Left cardiac atrium (tissue), 4 donors: ENCODE data around the gene NSUN6. TPM values are rescaled to one million over a fixed set of nuclear protein-coding genes. Genes with fewer than 3 reads are reported as not detected.

ENCODE experiments used
- ATAC-seq, 2 donors: fragments of 200-7000 bp; cut with Tn5 transposase; one replicate each; pipeline ENCODE4 v1.9.1; 2020; ENCODE audit warnings: mild to moderate bottlenecking in 2 of 2, moderate library complexity in 2 of 2
- DNase-seq: peaks from one replicate; pipeline ENCODE4 v3.0.0-alpha.2; 2020
- intact Hi-C, 2 donors: fragments of 100-400 bp; cut with DNase I; formaldehyde crosslinking; loops; one replicate each; pipeline versions ENCODE4 v1.14.1 to v1.15.1; 2022 to 2023
- total RNA-seq, 2 donors: library from RNA; stranded (reverse); fragmentation: NEBNext Ultra II Directional; extraction: Animal tissue kit (Norgen Biotek cat#: 25700); gene quantifications; one replicate each; pipeline ENCODE4 v1.2.1, GENCODE V29; 2021
- donor health status: DM: no; HTN: yes; CAD: no.
- donor health status: DM: no; HTN: yes; CAD: no; lungs with severe emphysema.
- donor health status: DM: yes; HTN: yes; CAD: no.
- donor health status: Dilated cardiomyopathy.

NSUN6 gene
- total RNA-seq, 2 donors from 2014 or later = 7.7 to 8.5 TPM

DNA sequence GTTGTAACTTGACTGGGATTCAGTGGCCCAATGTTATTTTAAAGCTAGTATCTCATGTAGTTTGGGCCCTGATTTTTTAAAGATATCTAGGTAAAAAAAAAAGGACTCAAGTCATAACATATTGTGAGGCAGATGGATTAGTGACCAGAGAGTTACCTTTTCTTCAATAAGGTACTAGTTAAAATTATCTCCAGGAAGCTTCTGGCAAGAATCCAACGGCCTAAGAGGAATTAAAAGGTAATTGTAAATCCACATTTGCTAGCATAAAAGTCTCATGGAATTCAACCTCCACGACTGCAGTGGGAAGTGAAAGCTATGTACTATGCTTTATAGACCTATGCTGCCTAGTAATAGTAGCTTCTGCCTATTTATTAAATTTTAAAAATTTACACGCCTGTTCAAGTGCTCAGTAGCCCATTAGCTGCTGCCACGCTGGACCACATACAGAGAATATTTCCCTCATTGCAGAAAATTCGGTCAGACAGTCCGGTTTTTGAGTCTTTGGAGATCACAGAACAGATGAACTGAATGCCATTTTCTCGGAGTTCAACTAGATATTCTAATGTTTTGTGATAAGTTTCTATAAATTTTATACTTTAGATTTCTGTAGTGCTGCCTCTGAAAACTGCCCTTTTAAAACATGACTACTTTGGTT is 118.4 kb downstream of the NSUN6 start:
- intact Hi-C loops = no loop called here
- DNase-seq (no peak), ATAC-seq (no peak)

DNA sequence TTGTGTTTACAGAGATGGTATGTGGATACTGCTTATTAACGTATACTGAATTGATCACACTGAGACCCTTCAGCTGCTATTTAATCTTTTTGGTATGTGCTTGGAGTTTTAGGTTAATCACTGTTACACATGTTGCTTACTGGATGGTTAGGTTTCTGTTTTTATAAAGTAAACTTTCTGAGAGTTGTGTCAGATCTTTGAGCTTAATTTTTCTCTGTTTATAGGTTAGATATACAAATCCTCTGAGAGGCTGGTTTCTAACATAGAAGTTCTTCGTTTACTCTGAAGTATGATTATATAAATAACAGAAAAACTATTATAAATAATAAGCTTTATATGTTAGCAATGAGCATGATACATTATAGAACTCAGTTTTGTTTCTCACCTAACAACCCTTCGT is 123.1 kb downstream of the NSUN6 start:
- intact Hi-C loops = no loop called here
- ATAC-seq (no peak), DNase-seq (no peak)

DNA sequence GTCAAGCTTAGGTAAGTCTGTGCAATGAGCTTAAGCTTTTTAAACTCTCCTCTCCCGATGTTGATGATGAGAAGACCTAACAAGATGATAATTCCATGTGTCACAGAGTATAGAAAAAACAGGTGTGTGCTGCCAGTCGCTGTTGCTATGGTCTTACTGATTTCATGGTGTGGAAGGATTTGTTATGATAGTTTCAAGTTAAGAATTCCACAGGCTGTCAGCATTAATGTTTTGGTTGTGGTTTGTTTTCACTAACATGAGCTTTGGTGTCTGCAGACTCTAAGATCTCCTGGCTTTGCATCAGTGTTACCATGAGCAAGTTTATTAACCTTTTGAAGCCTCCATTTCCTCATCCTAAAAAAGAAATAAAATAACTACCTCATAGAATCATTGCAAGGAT is 123.7 kb downstream of the NSUN6 start:
- DNase-seq (no peak), ATAC-seq (no peak)
- intact Hi-C loops = no loop called here

DNA sequence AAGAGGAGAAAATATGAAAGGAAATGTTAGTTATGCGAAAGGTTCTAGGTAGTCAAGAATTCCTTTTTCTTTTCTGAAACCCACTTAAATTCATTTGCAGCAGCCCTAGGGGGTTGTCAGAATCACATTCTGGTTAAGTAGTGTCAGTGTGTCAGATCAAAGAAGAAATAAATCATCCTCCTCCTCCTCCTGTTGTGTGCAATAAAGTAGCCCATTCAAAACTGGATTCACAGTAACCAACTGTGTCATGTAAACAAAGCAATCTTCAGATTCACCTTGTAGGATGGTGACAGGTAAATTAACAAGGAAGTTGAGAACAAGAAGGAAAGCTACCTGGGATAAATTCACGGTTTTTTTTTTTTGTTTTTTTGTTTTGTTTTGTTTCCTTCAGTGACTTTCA is 127.5 kb downstream of the NSUN6 start:
- DNase-seq = no peak
- intact Hi-C loops = no loop called here
- no peak for ATAC-seq

DNA sequence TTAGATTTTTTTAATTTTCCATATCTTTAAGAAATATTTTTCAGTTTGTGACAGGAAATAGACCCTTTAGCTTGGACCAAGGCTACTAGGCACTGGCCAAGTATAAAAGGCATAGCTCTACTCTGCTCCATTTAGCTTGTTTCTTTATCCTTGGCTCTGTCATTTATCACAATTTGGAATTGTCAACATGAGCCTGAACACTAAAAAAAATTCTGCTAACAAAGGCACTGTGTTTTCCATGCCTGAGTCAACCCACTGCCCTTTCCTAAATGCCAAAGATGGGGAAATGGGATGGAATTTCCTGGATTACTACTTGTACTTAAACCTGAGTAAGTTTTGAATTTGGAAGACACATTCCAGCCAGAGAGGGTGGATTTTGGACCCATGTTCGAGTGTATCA is 128.4 kb downstream of the NSUN6 start:
- intact Hi-C loops = no loop called here
- DNase-seq (no peak), ATAC-seq (no peak)

DNA sequence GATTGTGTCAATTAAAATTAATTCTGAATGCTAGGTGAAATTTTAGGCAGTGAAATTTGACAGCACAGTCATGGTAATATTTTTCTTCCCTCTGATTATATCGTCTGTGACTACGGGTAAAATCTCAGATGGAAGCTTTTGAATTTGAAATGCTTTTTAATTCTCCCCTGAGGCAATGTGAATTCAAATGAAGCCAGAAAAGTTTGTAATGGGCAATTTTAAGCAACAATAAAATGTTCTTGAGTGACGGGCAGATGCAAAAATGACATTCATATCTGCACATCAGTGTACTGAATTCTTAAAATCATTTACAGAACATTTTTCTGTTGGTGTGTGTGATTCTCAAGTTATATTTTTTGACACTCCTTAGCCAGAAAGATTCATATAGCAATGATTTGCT is 134.5 kb downstream of the NSUN6 start:
- ATAC-seq (no peak), DNase-seq (no peak)
- intact Hi-C loops = no loop called here

DNA sequence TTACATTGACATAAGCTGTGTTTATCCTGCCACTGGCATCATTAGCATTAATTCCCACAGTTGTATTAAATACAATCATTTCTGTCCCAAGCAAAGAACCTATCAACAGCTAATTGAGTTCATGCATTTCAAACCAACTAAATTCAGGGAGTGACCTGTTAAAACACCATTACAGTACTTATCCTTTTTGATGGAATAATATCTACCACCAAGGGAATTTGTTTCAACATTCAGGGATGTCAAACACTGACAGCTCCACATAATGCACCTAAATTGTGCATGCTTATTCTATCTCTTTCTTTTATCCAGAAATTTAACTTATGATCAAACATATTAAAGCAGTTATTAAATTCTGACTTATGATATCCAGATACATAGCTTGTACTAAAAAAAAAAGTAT is 136.8 kb downstream of the NSUN6 start:
- ATAC-seq (no peak), DNase-seq (no peak)
- intact Hi-C loops = no loop called here

DNA sequence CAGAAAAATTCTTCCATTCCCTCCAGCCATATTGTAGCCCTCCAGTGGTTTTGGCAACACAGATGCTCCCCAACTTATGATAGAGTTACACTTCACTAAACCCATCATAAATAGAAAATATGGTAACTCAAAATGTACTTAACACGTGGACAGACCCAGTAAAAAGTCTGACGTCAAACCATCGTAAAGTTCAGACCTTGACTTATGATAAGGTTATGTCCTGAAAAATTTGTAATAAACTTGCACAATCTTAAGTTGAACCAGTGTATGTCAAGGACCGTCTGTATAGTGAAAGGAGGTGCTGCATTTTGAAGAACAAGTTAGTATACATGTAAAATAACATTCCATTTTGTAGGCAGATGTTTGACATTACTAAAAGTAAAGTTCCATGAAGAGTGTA is 142.8 kb downstream of the NSUN6 start:
- intact Hi-C loops = no loop called here
- DNase-seq = no peak
- ATAC-seq = no peak

DNA sequence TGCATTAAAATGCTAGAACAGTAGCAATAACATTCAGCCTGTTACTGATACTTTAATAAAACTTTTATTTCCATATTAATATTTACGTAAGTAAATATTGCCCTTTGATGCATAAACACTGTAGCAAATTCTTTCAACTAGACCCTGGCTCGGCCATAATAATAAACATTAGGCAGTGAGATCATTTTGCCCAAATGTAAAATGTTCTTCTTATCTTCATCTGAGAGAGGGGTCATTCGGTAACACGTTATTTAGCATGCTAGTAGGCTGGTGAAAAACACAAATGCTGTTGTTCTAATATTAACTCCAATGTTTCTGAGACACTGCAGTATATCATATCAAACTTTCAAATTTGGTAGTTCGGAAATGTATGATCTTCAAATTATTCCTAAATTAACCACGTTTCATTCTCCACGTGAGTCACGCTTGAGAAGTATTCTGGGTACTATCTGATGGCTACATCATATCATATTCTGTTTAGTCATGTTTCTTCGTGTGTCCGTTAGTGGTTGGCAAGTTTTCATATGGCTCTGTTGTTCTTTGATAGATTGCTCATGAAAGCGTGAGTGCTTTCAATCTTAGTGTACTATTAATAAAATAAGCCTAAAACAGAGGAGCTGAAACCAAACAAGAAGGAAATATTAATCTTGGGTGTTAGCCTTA is 145.8 kb downstream of the NSUN6 start:
- ATAC-seq (peak in 1 of 2 donors; percentile 35), DNase-seq (no peak)
- intact Hi-C loops = no loop called here

DNA sequence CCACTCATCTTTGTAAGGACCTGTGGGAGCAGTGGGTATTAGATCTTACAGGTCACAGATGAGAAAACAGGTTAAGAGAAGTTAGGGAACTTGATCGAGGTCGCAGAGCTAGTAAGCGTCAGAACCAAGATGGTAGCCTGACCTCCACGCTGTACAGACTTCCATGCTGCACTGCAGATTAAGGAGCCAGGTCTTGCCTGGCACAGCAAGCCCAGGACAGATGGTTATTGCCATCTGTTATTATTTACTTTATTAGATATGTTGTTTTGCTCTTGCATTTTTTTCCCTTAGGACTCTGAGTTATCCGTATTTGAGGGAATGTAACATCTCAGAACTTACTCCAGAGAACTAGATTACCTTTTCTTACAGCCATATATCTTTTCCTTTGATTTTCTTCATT is 147.2 kb downstream of the NSUN6 start:
- ATAC-seq = no peak
- intact Hi-C loops = no loop called here
- no peak for DNase-seq

DNA sequence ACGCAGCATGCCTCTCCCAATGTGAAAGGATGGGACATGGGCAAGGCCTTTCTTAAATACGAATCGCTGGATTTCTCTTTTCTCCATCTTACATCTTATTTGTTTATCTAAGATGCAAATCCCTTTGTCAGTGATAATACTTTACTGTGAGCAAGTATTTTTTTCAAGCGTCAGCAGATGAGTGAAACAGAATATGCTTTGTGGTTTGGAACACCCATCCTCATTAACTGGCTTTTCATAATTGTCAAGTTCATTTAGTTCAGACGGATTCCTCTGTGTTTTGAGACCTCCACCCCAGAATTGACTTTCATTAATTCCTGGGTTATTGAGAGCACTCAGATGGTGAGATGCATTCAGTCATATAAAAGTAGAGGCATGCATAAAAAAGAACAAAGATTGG is 149.8 kb downstream of the NSUN6 start:
- DNase-seq (no peak), ATAC-seq (no peak)
- intact Hi-C loops = no loop called here

DNA sequence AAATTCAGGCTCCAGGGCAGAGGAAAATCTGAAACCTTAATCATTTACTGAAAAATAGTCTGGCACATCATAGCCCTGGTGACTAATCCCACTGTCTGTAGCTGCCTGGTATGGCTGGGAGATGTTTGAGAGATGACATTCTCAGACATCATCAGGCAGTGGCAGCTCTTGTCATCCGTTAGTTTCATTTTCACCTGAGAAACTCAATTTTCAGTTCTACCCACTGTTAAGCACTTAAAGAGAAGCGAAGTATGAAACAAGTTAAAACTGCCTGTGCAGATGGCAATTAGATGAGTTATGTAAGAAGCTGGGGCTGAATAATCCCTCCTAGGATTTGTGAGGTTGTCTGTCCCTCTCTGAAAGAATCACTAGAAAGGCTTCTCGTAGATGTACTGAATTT is 150.2 kb downstream of the NSUN6 start:
- ATAC-seq (peak in 1 of 2 donors; percentile 54), DNase-seq (no peak)
- intact Hi-C loops = no loop called here

DNA sequence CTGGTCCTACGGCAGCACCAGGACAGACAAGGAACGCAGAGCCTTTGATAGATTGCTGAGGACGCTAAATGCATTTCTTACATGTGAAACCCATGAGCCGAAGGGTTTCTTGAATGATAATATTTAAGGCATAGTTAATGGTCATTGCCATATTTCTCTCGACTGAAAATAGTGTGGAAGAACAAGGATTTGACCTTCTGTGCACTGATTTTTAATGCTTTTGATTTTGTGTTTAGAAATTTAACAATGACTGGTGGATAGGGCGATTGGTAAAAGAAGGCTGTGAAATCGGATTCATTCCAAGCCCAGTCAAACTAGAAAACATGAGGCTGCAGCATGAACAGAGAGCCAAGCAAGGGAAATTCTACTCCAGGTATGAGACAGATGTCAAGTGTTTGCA is 150.8 kb downstream of the NSUN6 start:
- DNase-seq = no peak
- intact Hi-C loops = no loop called here
- no peak for ATAC-seq

DNA sequence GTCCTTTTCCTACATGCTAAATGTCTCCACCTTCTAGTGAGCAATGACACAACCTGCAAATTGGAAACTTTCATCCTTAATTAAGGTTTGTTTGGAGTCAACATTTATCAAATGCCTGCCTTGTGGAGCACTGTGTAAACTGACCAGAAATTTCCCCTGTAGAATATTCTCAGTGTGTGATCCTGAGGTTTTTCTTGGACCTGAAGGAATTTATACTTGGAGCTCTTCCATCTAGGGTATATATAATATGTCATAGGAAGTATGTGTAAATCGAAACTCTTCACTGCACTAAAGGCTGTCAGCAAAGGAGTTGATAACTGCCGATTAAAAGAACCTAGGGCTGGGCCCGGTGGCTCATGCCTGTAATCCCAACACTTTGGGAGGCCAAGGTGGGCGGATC is 152.4 kb downstream of the NSUN6 start:
- DNase-seq (no peak), ATAC-seq (no peak)
- intact Hi-C loops = no loop called here

DNA sequence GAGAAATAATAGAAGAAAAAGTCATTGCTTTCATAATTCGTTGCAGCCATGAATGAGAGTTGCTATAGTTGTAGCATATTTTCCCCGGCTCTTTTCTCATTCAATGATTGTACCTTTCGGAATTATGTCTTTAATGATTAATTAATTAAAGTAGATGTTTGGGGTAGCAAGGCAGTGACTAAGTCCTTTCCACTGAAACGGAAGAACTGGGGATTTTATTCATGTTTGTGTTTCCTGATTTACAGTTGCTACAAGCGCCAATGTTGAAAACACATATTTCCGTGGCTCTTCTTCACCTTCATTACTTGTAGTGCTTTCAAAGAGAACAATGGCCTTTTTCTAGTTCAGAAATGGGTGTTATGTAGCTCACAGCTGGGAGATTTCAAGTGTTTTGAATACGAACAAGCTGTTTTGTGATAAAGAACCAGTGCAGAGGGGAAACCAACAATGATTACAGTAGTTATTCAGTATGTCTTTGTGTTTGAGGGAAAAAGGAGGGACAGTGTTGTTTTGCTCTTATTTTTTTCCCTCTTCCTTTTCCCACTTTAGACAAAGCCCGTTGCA is 153.5 kb downstream of the NSUN6 start:
- no peak for DNase-seq
- ATAC-seq = no peak
- intact Hi-C loops = no loop called here

Other genes with a start within 250 kb of the NSUN6 start
- gene ARL5B, start 7.8 kb upstream of the NSUN6 start, total RNA-seq = 10 to 100 TPM in 1 of 2 donors, 1 to 10 TPM in 1; 5.9 to 11.4 TPM